Inflammatory macrophage treated with lipopolysaccharide for 1 hour (primary cell): Measurements from ENCODE around the gene BAIAP2L2.
"Not testable (repeated sequence)": the region's sequence is repeated elsewhere in the genome, so short reads cannot be mapped to it uniquely, and the experiment has no call there.

Experiments
- DNase-seq, 2 donors: peaks; one replicate each; pipeline ENCODE4 v3.0.0-alpha.2; 2020 to 2022

BAIAP2L2 gene

GRCh38 chr22:38080474-38080849, 30.0 kb downstream of the BAIAP2L2 start:
- DNase-seq = no peak

GRCh38 chr22:38079804-38080203, 30.7 kb downstream of the BAIAP2L2 start:
- DNase-seq = no peak

GRCh38 chr22:38079208-38079607, 31.3 kb downstream of the BAIAP2L2 start:
- DNase-seq = not testable (repeated sequence)

- no peak for DNase-seq
Observed at GRCh38 chr22:38078046-38078840, 32.2 kb downstream of the BAIAP2L2 start.

- DNase-seq = no peak
Observed at GRCh38 chr22:38077595-38077994, 32.9 kb downstream of the BAIAP2L2 start.

DNA sequence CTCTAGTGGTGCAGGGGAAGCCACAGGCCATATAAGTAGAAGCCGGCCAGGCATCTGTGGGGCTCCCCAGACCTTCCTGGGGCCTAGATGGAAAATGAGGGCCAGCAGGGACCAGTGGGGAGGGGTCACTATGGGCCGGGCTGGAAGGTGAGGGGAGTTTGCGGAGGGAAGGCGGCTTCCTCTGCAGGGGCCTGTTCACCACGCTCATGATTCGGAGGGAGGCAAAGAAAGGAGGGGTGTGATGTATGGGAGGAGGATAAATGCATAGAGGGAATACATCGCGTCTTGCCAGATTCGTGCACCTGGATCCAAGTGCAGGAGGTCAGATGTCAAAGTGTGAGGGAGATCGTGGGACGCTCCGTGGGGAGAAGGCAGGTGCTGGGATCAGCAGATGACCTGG, 33.4 kb downstream of the BAIAP2L2 start:
- no peak for DNase-seq

- DNase-seq = no peak
Observed at GRCh38 chr22:38075961-38076360, 34.5 kb downstream of the BAIAP2L2 start.

- DNase-seq = no peak
Observed at GRCh38 chr22:38075105-38075825, 35.2 kb downstream of the BAIAP2L2 start.

GRCh38 chr22:38074181-38075104, 36.0 kb downstream of the BAIAP2L2 start:
- DNase-seq = no peak

- DNase-seq = no peak
Observed at GRCh38 chr22:38073150-38074130, 37.0 kb downstream of the BAIAP2L2 start.

DNA sequence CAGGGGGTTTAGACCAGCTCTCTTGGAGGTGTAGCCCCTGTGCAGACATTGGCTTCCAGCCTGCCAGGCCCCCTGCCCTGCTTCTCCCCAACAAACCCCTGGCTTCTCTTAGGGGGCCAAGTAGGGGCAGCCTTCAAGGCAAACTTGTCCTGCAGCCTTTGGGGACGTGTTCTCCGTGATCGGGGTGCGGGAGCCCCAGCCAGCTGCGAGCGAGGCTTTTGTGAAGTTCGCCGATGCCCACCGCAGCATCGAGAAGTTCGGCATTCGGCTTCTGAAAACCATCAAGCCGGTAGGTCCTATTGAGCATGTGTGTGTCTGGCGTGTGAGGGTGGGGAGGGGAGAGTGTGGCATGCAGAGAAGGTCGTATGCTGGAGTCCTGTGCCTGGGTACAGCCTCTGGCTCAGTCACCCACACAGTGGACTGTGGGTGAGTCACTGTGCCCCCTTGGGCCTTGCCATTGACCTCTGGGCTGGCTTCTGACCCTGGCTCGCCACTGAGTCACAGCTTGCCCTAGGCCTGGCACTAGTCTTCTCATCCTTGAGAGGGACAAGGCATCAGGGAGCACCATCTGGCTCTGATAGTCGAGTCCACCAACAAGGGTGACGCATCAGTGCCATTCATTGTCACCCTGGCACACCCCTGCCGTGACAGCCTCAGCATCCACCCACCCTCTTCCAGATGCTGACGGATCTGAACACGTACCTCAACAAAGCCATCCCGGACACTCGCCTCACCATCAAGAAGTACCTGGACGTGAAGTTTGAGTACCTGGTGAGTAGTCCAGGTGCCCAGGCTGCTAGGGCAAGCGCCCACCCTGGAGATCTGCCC, 37.9 kb downstream of the BAIAP2L2 start:
- no peak for DNase-seq

DNA sequence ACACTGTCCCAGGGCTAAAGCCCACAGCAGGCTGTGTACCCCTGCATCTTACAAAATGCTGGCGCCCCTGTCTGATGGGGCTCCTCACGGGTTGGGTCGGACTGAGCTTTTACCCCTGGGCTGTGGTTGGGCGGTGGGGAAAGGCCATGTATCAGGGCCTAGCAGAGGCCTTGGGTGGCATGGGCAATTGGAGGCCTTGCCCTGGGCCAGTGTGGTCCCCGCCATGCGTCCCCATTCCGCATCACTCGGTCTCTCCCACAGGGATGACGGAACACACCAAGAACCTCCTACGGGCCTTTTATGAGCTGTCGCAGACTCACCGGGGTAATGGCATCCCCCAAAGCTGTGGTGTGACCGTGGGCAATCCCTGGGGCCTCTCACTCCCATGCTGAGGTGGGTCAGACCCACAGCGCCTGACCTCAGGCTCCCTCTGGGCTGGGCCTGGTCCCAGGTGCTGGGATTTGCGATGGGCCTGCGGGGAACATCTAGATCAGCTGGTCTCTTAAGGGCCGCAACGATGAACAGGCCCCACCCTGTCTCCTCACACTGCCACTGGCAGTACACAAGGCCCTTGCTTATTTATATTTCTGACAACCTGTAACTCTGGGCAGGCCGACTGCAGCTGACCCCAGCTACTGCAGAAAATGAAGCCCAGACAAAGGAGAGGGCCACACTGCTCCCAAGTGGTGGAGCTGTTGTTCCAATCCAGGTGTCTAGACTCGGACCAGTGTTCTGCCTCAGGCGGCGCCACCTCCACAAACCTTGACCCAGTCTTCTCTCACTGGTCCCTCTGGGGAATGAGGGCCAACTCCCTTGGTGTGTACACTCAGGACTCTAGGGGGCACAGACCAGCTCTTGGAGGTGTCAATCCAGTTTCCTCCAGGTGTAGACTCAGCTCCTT, 38.8 kb downstream of the BAIAP2L2 start:
- no peak for DNase-seq

GRCh38 chr22:38070250-38070921, 40.1 kb downstream of the BAIAP2L2 start:
- no peak for DNase-seq

GRCh38 chr22:38069372-38070249, 40.9 kb downstream of the BAIAP2L2 start:
- DNase-seq = no peak

DNA sequence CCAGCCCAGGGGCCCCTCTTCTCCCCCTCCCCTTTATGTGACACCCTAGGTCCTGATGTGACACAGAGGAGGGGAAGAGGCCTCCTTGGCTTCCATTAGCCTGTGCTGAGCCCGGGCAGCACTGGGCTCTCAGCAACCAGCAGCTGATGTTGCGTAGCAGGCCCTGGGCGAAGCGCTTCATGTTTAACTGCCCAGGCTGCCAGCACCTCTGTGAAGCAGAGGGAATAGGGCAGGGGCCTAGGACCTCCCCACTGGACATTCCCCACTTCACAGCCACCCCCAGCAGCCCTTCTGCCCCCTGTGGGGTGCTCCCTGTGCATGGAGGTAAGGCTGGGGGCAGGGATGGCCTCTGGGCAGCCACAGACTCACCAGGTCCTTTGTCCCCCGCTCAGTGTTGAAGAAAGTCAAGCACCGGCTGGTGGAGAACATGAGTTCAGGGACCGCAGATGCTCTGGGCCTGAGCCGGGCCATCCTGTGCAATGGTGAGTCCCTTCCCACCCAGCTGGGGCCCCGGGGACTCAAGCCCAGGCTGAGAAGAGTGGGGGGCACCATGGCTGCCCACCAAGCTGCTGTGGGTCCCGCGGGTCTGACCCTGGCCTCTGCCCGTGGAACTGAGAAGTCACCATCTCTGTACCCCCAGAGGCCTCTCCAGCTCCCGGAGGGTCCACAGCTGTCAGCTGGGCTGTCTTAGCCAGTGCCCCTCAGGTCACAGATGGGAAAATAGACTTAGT, 41.7 kb downstream of the BAIAP2L2 start:
- no peak for DNase-seq

- DNase-seq = peak in 1 of 2 donors; percentile 18
Observed at GRCh38 chr22:38067761-38068360, 42.6 kb downstream of the BAIAP2L2 start.

GRCh38 chr22:38067028-38067415, 43.5 kb downstream of the BAIAP2L2 start:
- no peak for DNase-seq
